ENCODE measurements around the gene PEX11B.

The PEX11B gene

DNA sequence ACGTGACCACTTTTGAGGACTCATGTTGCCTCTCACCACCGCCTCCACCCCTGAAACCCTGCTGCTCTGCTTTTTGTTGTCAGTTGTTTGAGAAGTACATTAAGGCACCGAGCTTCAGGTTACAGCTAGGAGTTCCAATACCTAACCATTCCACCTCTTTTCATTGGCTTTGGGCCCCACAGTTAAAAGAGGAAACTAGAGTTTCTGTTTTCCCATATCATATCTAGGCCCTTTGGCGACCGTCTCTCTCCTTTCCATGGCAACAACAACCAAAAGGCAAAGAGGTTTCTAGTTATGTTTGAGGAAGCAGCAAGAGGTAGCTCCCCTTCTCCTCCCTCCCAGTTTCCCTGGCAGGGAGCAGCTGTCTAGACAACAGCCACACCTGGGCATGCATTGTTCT, 38.7 kb downstream of the PEX11B start:
- TF ChIP-seq, protein P1, sequence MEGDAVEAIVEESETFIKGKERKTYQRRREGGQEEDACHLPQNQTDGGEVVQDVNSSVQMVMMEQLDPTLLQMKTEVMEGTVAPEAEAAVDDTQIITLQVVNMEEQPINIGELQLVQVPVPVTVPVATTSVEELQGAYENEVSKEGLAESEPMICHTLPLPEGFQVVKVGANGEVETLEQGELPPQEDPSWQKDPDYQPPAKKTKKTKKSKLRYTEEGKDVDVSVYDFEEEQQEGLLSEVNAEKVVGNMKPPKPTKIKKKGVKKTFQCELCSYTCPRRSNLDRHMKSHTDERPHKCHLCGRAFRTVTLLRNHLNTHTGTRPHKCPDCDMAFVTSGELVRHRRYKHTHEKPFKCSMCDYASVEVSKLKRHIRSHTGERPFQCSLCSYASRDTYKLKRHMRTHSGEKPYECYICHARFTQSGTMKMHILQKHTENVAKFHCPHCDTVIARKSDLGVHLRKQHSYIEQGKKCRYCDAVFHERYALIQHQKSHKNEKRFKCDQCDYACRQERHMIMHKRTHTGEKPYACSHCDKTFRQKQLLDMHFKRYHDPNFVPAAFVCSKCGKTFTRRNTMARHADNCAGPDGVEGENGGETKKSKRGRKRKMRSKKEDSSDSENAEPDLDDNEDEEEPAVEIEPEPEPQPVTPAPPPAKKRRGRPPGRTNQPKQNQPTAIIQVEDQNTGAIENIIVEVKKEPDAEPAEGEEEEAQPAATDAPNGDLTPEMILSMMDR (IDR thresholded peaks at IDR 0.05; ENCODE audit: insufficient read depth, low read length, poor library complexity, severe bottlenecking) = no peak
- Histone ChIP-seq H3K27me3 (replicated peaks; ENCODE audit: control insufficient read depth, insufficient read depth, low read length) (no peaks in the 10 kb centered on the region; the same call in 1 of the 2 replicates), H3K4me3 (replicated peaks; ENCODE audit: low read depth, low read length) (no peak overlapping the region), H3K36me3 (ENCODE audit: control insufficient read depth, insufficient read depth, low read length) (no peaks in the 10 kb centered on the region)
- DNase-seq (ENCODE audit: extremely low read depth, insufficient read length) = no peak

GRCh38 chr1:145878724-145879123, 39.8 kb downstream of the PEX11B start:
- Histone ChIP-seq H3K4me3 (replicated peaks; ENCODE audit: low read depth, low read length) (no peak overlapping the region), H3K36me3 (ENCODE audit: control insufficient read depth, insufficient read depth, low read length) (no peaks in the 10 kb centered on the region), H3K27me3 (replicated peaks; ENCODE audit: control insufficient read depth, insufficient read depth, low read length) (no peaks in the 10 kb centered on the region; the same call in 1 of the 2 replicates)
- TF ChIP-seq, protein P1 (IDR thresholded peaks at IDR 0.05; ENCODE audit: insufficient read depth, low read length, poor library complexity, severe bottlenecking) = no peak
- DNase-seq (ENCODE audit: extremely low read depth, insufficient read length) = no peak

- Histone ChIP-seq H3K4me3 (replicated peaks; ENCODE audit: low read depth, low read length) (no peak overlapping the region), H3K27me3 (replicated peaks; ENCODE audit: control insufficient read depth, insufficient read depth, low read length) (no peaks in the 10 kb centered on the region; the same call in 1 of the 2 replicates), H3K36me3 (ENCODE audit: control insufficient read depth, insufficient read depth, low read length) (no peaks in the 10 kb centered on the region)
- TF ChIP-seq, protein P1 (IDR thresholded peaks at IDR 0.05; ENCODE audit: insufficient read depth, low read length, poor library complexity, severe bottlenecking) = no peak
- DNase-seq (ENCODE audit: extremely low read depth, insufficient read length) = no peak
These were observed 40.5 kb downstream of the PEX11B start for GRCh38 chr1:145877923-145878486.

DNA sequence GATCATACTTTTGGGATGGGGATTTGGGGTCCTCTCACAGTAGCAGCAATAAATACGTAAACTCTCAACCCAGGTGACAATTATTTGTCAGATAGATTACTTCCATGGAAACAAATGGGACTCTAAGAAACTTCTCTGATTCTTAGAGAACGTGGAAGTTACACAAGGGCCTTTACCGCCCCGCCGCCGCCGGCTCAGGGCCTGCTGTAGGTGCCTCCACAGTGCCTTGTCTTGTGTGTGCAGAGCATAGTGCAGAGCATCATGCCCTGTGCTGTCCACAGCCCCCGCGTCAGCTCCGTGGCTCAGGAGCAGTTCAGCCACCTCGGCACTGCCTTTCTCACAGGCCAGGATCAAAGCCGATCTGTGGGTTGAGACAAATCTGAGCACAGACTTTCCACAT, 43.9 kb downstream of the PEX11B start:
- TF ChIP-seq, protein P1 (IDR thresholded peaks at IDR 0.05; ENCODE audit: insufficient read depth, low read length, poor library complexity, severe bottlenecking) = no peak
- Histone ChIP-seq H3K27me3 (replicated peaks; ENCODE audit: control insufficient read depth, insufficient read depth, low read length) (no peaks in the 10 kb centered on the region; the same call in none of the 2 replicates), H3K36me3 (ENCODE audit: control insufficient read depth, insufficient read depth, low read length) (no peaks in the 10 kb centered on the region), H3K4me3 (replicated peaks; ENCODE audit: low read depth, low read length) (no peak overlapping the region)
- no peak for DNase-seq (ENCODE audit: extremely low read depth, insufficient read length)

DNA sequence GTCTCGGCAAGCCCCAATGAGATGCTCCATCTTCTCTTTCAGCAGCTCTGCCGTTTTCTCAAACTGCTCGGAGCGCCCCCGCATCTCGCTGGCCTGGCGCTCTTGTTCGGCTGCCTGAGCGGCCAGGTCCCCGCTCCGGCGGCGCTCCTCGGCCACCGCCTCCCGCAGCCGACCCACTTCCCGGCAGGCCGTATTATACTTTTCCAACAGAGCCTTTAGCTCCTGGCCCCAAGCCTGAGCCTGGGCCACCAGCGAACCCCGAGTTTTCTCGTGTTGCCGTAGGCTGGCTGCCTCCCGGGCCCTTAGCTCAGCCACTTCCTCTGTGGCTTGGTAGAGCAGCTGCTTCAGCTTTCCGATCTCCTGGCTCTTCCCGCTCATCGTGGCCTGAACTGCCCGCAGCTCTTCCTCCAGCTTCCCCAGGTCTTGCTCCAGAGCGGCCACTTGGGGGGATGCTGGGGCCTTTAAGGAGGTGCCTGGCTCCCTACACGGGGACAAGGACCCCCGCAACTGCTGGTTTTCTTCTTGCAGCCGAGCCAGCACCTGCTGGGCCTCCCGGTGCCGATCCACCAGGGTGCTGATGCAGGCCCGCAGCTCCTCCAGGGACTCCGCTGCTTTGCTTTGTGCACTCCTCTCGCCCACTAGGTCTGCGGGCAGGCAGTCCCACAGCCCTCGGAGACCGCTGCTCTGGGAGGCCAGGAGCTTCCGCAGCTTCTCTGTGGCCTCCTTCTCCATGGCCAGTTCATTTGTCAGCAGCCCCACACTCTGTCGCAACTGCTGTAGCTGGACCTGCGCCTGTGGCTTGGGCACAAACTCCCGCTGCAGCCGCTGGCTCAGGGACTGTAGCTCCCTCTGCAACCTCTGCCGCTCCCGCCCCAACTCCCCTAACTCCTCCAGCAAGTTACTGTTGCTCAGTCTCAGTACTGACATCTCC, 46.3 kb downstream of the PEX11B start:
- peak; percentile 26 for DNase-seq (ENCODE audit: extremely low read depth, insufficient read length)
- TF ChIP-seq, protein P1 (IDR thresholded peaks at IDR 0.05; ENCODE audit: insufficient read depth, low read length, poor library complexity, severe bottlenecking) = no peak

More for the DNA sequence above, 46.3 kb downstream of the PEX11B start:
- Histone ChIP-seq H3K4me3 (replicated peaks; ENCODE audit: low read depth, low read length) (peak overlapping the region; percentile 39), H3K36me3 (ENCODE audit: control insufficient read depth, insufficient read depth, low read length) (no peaks in the 10 kb centered on the region), H3K27me3 (replicated peaks; ENCODE audit: control insufficient read depth, insufficient read depth, low read length) (no peaks in the 10 kb centered on the region; the same call in none of the 2 replicates)

All from GM06990 (cell line).